ELR (cell line): Measurements from ENCODE around the gene BDKRB2.

Experiments used
- DNase-seq: peaks from one replicate; pipeline ENCODE4 v3.0.0-alpha.2; 2015; ENCODE audit warnings: low read depth

BDKRB2 gene

DNA sequence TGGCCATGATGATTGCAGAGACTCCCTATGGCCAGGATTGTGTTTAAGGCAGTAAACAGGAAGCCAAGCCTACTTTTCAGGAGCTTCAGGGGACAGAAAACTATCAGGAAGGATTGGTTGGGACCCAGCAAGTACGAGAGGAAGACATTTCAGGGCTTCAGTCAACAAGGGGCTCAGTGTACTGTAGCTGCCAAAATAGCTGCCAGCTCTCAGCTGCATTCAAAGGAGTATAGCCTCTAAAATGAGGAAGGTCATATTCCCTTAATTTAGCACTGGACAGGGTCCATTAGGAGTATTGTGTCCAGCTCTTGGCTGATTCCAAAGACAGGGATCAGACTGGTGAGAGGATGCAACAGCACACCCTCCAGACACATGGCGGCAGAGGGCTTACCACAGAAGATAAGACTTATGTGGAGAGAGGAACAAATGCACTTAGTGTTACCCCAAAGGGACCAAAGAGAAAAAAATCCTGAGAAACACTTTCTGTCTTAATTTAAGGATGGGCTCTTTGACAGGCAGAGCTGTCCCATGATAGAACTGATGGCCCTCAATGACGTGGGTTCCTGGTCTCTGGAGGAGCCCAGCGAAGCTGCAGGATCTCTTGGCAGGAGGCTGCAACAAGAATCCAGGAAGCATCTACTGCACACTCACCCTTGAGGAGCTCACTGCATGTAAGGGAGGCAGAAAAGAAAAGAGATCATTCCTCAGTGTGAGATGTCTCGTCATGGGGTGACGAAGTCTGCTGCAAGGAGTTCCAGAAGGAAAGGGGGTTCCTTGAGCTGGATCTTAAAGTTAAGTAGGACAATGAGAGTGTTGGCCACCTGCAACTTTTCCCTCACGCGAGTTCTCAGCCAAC, 66.2 kb downstream of the BDKRB2 start:
- DNase-seq, result no peak

- peak; percentile 49 for DNase-seq
These were observed 66.8 kb downstream of the BDKRB2 start for GRCh38 chr14:96271421-96271762.

DNA sequence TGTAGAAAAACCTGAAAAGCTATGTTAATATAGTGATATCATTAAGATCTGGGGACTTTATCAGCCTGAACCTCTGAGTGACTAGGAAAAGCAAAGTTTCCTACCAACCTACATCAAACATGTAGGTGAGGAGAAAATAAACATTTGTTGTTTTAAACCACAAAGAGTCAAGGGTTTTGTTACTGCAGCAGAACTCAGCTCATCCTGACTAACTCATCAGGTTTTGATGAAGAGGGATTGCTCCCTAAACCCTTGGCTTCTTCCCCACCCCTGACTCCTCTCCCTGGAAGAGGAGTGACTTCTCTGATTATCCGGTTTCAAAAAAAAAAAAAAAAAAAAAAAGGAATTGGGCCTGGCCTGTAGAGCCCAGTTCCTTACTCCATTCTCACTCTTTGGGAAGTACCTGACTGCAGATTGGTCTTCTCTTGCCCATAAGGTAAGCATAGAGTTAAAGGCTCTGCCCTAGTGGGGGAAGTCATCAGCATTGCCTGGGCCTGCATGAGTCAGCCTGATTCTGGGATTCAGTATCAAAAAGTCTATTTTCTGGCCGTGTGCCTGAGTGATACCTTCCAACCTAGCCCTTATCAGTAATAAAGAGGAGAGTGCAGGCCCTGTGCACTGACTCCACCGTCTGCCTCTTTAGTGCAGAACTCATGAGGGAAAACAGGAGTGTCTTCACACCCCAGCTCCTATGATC, 68.3 kb downstream of the BDKRB2 start:
- DNase-seq, result peak; percentile 52

DNA sequence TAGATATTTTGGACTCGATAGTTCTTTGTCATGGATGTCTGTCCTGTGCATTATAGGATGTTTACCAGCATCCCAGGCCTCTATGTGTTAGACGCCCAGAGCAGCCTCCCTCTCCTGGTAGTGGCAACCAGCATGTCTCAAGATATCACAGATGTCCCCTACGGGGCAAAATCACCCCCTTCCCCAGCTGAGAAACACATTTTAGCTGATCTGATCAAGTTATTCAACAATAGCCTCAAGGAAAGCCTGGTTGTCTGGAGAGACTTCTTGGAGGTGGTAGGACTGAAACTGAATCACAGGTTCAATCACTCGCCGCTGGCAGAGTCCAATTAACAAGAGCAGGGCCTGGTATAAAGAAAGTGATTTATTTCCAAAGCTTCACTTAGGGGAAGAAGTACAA, 69.0 kb downstream of the BDKRB2 start:
- DNase-seq, result no peak

- DNase-seq, result no peak
These were observed 69.5 kb downstream of the BDKRB2 start for GRCh38 chr14:96274122-96274521.

- no peak for DNase-seq
These were observed 69.9 kb downstream of the BDKRB2 start for GRCh38 chr14:96274543-96274942.

DNA sequence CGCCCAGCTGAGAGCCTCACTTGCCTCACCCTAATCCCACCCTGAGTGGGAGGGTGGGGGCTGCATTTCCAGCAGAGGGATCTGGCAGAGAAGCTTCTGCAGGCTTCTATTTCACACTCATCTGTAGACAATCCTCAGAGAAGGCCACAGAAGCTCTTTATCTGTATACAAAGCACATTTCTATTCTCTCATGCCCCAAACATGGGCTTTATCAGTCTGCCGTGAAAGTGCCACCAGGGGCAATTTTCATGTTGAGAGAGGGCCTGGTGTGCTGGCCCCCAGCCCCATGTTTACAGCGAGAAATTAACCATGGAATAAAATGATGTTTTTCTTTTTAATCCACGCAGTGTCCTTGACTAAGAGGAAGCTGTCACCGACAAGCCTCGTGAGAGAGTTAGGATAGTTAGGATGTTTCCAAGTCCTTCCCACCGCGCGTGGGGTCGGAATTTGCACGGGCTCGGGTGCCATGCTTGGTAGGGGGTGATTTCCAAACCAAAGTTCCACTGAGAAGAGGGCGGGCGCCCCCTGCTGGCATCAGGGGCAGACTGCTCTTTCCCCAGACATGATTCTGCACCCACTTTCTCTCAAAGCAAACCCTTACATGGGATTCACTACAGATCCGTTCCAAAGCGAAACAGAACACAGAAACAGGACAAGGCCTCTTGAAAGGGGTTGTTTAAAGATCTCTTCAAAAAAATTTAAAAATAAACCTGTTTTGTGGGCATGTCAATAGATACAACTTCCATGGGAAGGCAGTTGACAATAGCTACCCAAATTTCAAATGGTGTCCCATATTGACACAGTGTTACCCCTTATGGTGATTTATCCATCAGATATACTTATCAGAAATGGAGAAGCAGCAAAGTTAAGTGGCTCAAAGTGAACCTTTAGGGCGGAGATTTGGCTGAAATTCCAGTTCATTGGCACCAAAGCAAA, 70.8 kb downstream of the BDKRB2 start:
- DNase-seq, result peak; percentile 74

- no peak for DNase-seq
These were observed 73.3 kb downstream of the BDKRB2 start for GRCh38 chr14:96277890-96278289.

DNA sequence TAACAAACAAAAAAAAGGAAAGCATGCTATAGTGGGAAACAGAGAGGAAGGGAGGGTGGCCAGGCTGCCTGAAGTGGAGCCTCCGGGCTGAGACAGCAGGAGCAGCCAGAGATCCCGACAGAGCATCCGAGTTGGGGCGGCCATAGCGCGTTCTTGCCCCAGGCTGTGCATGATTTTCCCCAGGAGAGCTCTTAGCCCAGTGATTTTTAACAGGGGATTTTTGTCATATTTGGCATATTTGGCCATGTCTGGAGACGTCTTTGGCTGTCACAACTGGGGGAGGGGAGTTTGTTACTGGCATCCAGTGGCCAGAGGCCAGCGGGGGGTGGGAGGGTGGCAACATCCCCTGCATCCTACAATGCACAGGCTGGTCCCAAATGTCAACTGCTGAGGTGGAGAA, 74.9 kb downstream of the BDKRB2 start:
- DNase-seq, result no peak

DNA sequence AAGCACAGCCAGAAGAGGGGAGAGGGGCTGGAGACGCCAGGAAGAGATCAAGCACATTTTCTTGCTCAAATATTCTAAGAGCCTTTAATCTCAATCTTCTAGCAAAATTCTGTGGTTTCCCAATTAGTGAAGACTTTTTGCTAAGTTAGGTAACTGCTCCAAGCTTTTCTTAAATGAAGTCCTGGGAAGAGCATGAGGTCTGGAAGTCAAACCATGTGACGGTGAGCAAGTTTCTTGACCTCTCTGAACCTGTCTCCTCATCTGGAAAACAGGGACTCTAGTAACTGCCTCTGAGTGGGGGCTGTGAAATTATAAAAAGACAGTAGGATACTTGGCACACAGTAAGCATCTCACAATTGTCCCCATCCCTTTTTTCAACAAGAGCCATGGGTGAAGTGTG, 75.5 kb downstream of the BDKRB2 start:
- no peak for DNase-seq

DNA sequence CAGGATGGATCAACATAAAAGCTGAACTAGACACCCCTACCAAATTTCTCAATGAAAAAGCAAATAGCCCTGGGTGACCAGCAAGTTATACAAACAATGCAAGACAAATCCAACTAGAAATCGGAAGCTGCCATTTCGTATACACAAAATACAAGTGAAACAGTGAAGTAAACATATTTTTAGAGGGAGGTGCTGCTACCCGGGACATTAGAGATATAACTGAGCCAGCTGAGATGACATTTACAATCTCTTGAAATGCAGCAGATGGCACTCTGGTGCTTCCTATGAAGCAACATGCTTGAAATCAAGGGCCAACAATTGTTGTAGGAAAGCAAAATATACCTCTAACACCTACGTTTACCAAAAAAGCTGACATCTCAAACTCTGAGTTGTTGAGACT, 76.8 kb downstream of the BDKRB2 start:
- no peak for DNase-seq

DNA sequence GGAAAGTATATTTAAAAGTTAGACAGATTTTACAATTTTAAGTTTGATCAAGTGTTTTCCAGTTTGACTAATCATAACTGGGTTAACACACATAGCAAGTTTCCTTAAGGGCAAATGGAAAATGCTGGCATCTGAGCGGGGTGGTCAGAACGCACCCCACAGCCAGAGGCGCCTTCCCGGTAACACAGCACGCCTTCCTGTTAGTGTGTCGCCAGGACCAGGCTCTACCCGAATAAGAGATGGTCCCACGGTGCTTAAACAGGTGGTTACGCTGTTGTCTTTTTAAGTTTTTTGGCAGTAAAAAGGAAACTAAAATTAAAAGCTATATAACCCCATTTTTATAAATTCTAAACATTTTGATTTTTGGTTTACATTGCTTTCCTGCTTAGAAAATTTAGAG, 79.4 kb downstream of the BDKRB2 start:
- DNase-seq, result no peak

DNA sequence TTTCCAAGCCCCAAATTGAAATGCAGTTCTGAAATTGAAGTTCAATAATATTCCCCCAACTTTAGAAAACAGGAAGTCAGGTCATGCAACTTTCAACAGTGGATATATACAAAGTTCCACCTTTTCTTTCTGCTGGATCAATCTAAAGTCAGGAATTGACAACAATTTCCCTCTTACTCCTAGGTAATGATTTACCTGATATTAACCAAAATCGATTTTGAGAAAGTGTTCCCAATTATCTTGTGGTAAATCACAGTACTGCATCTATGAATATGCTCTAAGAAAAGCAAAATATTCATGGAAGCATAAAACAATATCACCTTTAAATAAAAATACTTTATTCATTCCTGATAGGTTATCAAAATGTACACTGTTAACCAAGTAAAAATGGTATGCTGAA, 79.8 kb downstream of the BDKRB2 start:
- no peak for DNase-seq

- DNase-seq, result no peak
These were observed 81.0 kb downstream of the BDKRB2 start for GRCh38 chr14:96285667-96286066.

DNA sequence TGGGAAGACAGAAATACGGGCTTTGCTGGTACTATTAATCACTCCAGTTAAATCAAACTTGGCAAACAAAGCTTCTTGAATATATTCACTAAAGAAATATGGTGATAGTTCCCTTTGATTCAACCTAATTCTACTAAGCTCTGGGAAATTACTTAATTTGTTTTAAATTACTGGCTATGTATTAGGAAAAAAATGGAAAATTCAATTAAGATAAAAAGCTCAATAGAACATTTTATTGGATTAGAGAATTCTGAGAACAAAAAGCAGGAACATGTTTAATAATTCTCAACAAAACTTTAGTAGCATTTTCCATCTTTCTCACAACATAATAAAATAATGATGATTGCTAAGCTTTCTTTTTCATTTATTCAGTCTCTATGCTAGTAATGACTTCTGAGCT, 81.6 kb downstream of the BDKRB2 start:
- no peak for DNase-seq

- DNase-seq, result no peak
These were observed 83.2 kb downstream of the BDKRB2 start for GRCh38 chr14:96287856-96288255.
